Measurements from ENCODE around the gene BDH1.

- TF ChIP-seq POLR2A (IDR thresholded peaks at IDR 0.05) (no peak), CTCF (IDR thresholded peaks at IDR 0.05) (no peak), POLR2AphosphoS5 (IDR thresholded peaks at IDR 0.05) (no peak)
Observed at GRCh38 chr3:197540961-197541377, 14.8 kb downstream of the BDH1 start.
